Measurements from ENCODE around the gene KRTAP10-6.
"Not testable (repeated sequence)": the region's sequence is repeated elsewhere in the genome, so short reads cannot be mapped to it uniquely, and the experiment has no call there.

Gene KRTAP10-6

DNA sequence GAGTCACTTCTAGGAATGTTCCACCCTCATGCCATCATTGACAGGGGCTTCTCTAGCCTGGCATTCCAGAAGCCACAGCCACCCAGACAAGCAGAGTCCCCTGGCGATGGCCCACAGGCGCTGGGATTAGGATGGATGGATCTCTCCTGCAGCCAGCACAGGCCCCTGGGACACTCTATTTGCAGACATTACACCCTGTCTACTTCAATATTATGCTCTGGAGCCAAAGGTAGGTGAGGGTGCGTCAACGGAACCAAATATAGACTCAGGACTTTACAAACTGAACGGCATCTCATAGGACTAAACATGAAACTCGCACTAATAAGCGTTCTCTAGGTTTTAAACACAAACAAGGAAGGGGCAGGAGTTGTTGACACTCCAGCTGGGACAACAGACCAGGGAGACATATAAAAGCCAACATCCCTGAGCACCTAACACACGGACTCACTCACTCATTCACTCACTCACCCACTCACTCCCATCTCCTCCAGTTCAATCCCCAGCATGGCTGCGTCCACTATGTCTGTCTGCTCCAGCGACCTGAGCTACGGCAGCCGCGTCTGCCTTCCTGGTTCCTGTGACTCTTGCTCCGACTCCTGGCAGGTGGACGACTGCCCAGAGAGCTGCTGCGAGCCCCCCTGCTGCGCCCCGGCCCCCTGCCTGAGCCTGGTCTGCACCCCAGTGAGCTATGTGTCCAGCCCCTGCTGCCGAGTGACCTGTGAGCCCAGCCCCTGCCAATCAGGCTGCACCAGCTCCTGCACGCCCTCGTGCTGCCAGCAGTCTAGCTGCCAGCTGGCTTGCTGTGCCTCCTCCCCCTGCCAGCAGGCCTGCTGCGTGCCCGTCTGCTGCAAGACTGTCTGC lies 8.0 kb upstream of the KRTAP10-6 start, which contains the start of gene KRTAP10-7:
Gene KRTAP10-7 (plus strand): TSS at position 480 of the 861 bp plus-strand sequence. CDS start 25 bp downstream, at position 505.
- not testable (repeated sequence) for DNase-seq (ENCODE audit: low read depth in 2 of 2)

DNA sequence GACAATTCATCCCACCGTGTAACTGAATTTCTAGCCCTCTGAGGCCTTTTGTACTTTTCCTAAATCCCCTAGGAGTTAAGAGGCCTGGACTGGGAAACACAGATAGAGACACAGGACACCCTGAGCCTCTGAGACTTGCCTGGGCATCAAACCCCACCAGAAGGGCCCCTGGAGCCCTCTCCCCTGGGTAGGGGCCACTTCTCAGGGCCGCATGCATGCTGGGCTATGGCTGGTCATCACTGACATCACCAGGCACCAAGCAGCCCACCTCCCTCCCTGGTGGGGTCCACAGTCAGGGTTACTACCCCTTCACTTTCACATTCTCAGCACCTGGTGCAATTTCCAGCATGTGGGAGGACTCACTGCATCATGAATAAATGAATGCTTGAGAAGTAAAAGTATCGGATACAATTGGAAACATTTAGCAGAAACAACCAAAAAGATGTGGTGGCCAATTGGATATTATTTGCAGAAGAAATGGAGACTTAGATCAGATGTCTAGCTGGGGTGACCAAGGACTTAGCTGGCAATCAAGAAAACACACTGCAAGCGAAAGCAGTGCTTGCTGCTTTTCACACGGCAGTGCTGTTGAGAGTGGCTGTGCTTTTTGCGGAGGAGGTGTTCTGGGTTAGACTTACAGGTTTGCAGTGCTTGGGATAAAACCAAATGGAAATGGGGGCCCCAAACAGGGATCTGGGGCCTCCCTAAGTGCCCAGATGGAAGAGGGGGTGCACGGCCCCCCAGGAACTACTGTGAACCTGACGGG lies 7.1 kb upstream of the KRTAP10-6 start:
- no peak for DNase-seq (ENCODE audit: low read depth in 2 of 2)

DNA sequence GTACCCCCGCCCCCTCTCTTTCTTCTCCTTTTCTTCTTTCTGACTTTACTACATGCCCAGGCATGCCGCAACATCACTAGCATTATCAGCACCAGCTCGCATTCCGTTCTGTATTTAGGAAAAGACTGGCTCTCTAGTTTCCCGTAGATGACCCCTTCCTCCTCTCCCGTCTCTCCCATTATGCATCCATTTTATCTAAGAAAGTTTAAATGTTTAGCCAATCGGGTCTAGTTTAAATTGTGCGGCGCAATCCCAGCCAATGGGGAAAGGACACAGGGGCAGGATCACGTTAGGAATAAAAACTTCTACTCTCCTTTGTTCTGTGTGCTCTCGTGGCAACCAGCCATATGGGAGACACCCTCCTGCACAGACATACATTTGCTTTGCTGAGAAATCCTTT lies 5.8 kb upstream of the KRTAP10-6 start:
- DNase-seq (ENCODE audit: low read depth in 2 of 2): no peak

DNA sequence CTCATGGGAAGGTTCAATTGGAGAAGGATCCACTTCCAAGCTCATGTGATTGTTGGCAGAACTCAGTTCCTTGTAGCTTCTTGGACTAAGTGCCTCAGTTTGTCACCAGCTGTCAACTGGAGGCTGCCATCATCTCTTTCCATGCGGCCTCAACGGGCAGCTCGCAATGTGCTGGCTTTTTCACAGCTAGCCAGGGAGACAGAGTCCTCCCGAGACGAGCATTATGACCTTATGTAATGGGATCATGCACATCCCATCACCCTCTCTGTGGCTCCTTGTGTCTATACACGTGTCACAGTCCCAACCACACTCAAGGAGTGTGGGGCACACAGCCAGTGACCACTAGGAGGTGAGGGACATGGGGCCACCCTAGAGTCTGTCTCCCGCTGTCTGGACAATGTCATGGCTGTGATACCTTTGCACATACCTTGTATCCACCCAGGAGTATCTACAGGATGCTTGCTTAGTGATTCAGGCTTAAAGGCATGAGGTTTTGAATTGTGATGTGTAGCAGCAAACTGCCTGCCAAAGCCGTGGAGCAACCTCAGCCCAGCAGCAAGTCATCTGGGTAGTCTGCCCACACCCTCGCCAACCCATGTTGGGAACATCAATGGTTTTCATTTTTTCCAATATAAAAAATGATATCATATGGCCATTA lies 3.9 kb upstream of the KRTAP10-6 start:
- no peak for DNase-seq (ENCODE audit: low read depth in 2 of 2)

DNA sequence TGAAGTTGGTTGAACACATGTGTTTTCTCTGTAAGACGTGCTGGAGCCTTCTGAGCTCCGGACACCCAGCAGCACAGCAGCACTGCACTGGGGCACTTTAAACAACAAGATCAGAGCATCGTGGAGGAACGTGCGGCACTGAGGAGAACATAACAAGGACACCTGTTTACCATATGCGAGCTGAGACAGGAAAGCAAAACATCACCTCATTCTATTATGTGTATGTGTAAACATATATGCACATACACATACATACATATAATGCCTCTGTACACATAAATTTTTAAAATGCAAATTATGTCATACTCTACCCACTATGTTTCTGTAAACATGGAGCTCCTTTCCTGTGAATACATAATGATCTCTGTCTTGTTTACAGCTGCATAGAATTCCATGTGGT lies 3.2 kb upstream of the KRTAP10-6 start:
- no peak for DNase-seq (ENCODE audit: low read depth in 2 of 2)

DNA sequence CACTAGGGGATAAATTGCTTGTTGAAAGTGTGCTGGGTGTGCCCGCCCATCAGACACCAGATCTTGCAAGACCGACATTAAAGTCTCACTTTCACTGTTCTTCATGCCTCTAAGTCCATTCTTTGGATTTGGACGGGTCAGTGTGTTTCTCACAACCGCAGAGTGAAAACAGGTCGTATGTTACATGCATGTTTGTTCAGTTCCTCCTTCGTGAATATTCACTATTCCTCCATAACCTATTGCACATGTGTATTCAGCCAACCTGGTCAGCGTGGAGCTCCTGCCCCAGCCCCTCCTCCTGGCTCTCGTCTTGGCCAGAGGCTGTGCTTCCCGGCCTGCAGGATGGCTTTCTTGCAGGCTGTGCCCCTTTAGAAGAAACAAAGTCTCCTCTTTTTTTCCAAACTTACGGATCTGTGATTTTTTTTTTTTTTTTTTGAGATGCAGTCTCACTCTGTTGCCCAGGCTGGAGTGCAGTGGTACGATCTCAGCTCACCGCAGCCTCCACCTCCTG lies 2.2 kb upstream of the KRTAP10-6 start:
- DNase-seq (ENCODE audit: low read depth in 2 of 2): no peak

DNA sequence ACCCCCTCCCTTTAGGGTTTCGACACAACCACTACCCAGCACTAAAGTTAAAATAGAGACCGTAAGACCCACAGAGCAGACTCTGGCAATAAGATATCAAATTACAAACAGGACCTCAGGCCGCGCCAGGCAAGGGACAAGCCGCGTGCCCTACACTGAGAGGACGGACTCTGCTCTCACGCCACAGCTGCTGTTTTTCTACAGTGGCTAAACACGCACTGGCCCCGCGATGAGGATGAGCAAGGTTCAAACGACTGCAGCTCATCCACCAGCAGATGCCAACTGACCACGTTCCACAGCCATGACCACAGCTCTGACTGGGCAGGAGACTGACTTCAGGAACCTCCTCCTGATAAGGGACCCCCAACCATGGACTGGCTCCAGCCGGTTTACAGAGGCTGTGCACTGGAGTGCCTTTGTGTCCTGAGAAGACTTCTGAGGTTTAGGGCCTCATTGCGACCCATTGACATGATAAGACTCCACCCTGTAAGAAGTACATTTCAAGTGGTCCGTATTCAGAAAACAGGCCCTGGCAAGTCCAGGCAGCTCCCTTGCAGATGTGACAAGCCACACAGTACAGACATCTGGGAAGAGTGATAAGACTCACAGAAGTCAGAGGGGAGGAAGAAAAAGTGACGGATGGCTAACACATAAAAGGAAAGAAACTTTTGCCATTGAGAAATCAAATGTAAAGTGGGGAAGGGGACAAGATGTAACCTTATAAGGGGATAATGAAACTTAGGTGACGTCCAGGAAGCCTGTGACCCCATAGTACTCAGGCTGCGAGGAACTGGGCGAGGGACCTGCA lies 1.5 kb upstream of the KRTAP10-6 start:
- no peak for DNase-seq (ENCODE audit: low read depth in 2 of 2)

DNA sequence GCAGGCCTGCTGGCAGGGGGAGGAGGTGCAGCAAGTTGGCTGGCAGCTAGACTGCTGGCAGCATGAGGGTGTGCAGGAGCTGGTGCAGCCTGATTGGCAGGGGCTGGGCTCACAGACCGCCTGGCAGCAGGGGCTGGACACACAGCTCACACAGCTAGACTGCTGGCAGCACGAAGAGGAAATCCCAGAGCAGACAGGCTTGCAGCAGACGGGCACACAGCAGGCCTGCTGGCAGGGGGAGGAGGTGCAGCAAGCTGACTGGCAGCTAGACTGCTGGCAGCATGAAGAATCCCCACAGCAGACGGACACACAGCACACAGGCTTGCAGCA lies 539 bp downstream of the KRTAP10-6 start:
- DNase-seq (ENCODE audit: low read depth in 2 of 2): not testable (repeated sequence)

DNA sequence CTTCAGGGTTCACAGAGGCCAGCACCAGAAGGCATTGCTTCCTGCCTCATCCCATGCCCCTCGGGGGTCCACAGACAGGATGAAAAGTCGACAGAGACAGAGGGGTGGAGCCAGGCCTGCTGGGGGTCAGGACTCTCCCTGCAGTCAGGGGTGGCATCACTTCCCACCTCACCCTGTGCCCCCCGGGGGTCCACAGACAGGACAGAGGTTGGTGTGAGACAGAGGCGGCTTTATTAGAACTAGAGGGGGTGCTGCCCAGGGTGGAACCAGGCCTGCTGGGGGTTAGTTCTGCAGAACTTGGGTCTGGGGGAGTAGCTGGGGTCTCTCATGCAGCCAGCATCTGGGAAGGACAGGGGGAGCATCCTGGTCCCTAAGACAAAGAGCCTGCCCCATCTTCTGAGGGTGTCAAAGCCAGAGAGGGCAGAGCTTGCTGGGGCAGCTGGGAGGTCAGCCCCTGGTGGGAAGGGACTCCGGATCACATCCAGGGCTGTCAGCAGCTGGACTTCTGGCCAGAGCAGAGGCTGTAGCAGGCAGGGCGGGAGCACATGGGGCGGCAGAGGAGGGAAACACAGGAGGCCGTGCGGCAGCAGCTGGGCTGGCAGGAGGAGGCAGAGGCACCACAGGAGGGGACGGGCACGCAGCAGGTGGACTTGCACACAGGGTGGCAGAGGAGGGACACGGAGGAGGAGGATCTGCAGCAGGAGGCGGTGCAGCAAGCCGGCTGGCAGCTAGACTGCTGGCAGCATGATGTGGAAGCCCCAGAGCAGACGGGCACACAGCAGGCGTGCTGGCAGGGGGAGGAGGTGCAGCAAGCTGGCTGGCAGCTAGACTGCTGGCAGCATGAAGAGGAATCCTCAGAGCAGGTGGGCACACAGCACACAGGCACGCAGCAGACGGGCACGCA lies 1.2 kb downstream of the KRTAP10-6 start:
- DNase-seq (ENCODE audit: low read depth in 2 of 2): not testable (repeated sequence)

DNA sequence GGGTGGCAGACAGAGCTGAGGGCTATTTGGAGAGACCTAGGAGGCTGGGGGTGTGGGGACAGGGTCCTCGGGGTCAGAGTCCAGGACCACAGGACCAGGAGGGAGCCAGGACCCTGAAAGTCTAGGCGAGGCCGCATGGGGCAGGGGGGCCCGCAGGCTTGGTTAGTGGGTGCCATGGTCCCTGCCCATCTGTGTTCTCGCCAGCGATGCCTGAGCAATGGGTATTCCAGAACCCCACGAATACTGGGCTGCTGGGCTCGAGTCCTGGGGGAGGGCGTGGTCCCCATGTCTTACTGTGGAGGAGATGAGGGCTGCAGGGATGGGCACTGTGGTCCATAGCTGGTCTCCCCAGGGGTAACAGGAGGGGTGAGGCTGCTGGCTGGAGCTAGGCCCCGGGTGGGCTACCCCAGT lies 2.0 kb downstream of the KRTAP10-6 start:
- no peak for DNase-seq (ENCODE audit: low read depth in 2 of 2)

DNA sequence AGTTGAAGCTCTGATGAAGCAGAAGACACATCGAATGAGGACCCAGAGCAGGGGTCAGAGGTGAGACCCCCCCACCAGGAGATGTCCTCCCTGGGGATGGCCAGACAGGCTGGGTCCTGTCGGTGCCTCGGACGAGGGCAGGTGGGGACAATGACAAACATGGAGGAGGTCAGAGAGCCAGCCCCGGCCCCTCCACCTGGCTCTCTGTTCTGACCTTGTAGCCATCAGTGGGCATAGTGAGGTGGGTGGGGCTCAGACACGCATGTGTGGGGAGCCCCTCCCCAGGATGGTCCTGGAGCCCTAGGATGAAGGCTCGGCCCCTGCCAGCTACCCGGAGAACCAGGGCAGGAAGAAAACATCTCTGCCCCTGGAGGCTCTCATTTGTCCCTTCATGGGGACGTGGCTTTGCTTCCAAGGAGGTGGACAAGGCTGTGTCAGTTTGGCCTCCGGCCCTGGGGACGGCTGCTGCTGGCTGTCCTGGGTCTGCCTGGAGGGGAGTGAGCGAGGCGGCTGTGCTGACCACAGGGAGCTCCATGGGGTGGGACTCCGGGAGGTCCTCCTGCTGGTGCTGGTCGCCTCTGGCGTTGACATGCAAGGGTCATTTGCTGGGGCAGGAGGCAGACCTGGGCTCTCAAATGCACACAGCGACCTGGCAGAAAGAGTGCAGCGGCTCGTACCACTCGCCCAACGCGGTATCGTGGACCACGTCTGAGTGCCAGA lies 2.6 kb downstream of the KRTAP10-6 start:
- DNase-seq (ENCODE audit: low read depth in 2 of 2): no peak

DNA sequence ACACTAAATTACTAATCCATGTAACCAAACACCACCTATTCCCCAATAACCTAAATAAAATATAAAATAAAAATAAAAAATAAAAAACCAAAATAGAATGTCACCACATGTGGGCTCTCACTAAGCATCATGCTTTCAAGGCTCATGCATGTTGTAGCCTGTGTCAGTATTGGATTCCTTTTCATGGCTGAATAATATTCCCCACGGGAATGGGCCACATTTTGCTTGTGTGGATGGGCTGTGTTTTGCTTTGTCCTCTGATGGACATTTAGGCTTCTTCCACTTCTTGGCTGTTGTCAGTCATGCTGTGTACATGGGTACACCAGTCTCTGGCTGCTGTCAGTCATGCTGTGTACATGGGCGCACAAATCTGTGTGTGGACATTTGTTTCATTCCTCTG lies 3.2 kb downstream of the KRTAP10-6 start:
- no peak for DNase-seq (ENCODE audit: low read depth in 2 of 2)

DNA sequence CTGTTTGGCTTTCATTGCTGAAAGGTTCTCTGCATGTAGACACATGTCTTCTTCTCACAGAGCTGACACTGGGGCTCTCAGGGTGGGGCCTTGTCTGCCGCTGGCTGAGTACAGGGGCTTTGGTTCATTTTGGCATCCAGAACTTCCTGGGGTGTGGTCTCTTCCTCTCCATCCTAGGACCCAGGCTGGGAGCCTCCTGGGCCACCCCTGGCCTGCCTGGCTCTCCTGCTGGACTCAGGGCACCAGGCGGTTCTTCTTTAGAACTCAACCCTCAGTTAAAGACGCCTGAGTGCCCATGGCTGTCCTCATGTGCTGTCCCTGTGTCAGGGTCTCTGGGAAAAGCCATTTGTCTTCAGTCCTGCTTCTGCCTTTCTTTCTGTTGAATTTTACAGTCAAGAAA lies 6.4 kb downstream of the KRTAP10-6 start:
- no peak for DNase-seq (ENCODE audit: low read depth in 2 of 2)

DNA sequence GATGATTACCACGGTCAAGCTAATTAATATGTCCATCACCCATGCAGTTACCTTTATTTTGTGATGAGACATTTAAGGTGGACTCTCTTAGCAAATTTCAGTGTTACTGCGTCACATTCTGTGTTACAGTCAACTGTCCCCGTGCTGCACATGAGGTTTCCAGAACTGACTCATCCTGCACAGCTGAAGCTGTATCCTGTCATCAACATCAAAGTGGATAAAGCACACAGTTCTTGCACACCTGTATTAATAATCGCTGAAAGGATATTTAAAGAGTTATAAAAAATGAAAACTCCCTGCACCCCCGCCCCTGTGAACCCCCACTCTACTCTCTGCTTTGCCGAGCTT lies 8.5 kb downstream of the KRTAP10-6 start:
- no peak for DNase-seq (ENCODE audit: low read depth in 2 of 2)

DNA sequence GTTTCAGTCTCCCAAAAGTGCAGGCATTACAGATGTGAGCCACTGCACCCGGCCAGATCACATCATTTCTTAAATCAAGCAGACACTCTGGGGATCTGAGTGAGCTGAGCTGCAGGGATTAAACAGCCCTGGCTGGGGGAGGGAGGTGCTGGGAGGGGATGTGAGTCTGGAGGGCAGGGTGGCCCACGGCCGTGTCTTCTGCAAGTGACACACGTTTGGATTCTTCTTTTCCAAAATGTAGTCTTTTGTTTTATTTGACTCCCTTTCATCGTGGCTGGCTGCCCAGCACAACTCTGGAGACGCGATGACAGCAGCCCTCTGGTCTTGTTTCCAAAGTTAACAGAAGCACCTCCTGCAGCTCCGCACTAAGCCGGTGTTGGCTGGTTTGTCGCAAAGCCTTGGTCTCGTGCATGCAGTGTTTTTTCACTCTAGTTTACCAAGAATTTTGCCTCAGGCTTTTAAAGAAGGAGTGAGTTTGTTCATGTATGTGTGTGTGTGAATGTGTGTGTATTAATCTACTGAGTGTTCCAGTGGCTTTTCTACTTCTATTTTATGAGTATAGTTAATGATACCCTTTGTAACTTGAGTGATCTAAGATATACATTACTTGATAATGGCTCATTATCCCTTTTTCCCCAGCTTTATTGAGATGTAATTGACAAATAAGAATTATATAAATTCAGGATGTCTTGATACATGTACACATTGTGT lies 9.1 kb downstream of the KRTAP10-6 start:
- no peak for DNase-seq (ENCODE audit: low read depth in 2 of 2)

DNA sequence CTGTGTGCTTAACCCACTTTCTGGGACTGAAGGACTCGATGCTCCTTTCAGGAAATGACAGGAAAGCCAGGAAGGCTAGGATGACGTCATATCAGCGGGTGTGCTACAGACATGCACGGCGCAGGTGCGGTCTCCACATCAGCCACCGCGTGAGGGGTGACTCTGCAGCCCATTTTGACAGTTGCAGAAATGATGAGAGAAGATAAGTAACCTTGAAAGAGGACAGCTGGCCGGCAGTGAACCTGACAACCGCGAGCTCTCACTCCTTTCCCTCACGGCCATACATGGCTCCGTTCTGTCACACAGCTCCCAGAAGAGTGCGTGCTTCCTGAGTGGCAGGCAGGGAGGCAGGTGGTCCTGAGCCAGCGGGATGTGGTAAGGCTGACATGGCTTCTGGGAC lies 10.2 kb downstream of the KRTAP10-6 start:
- no peak for DNase-seq (ENCODE audit: low read depth in 2 of 2)

DNA sequence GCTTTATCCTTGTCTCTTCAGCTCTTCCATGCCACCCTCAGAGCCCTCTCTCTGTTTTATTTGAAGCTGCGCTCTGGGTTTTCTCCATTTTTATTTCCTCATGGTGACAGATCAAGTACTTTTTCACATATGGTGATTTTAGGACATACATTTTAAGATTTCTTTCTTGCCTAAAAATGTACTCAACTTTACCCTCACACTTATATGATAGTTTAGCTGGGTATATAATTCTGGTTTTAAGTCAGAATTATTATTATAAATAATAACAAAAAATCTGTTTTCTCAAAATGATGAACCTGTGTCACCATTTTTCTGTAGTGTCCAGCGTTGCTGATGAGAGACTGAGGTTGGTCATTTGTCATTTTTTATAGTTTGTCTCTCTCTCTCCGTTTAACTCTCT lies 11.1 kb downstream of the KRTAP10-6 start:
- DNase-seq (ENCODE audit: low read depth in 2 of 2): no peak

DNA sequence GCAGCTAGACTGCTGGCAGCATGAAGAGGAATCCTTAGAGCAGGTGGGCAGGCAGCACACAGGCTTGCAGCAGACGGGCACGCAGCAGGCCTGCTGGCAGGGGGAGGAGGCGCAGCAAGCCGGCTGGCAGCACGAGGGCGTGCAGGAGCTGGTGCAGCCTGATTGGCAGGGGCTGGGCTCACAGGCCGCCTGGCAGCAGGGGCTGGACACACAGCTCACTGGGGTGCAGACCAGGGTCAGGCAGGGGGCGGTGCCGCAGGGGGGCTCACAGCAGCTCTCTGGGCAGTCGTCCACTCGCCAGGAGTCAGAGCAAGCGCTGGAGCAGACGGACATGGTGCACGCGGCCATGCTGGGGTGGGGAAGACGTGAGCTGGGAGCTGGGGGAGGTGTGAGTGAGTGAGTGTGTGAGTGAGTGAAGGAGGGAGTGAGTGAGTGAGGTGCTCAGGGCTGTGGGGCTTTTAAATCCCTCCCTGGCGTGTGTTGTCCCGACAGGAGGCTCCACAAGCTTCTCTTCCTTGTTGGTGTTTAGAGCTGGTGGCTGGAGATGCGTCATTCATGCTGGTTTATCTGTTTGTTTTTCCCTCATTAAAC lies 12.0 kb downstream of the KRTAP10-6 start, which contains the start of gene KRTAP10-5:
Gene KRTAP10-5 (minus strand): TSS at position 374 of the 591 bp plus-strand sequence. CDS start 26 bp downstream, at position 348.
- DNase-seq (ENCODE audit: low read depth in 2 of 2): not testable (repeated sequence)

DNA sequence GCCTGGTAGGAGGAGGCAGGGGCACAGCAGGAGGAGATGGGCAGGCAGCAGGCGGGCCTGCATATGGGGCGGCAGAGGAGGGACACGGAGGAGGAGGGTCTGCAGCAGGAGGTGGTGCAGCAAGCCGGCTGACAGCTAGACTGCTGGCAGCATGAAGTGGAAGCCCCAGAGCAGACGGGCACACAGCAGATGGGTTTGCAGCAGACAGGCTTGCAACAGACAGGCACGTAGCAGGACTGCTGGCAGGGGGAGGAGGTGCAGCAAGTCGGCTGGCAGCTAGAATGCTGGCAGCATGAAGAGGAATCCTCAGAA lies 12.5 kb downstream of the KRTAP10-6 start:
- DNase-seq (ENCODE audit: low read depth in 2 of 2): no peak

Data from stimulated activated CD8-positive, alpha-beta memory T cell treated with anti-CD3 and anti-CD28 coated beads, Interleukin-2, amount 100 ng/mL, for 1 hour (primary cell).